K562 (cell line): ENCODE results near the gene ADPGK. TPM values are rescaled to one million over a fixed set of nuclear protein-coding genes. Genes with fewer than 3 reads are reported as not detected.

ENCODE experiments used
- FOXP1 ChIP-seq: sonication (generic); formaldehyde crosslinking; IDR thresholded peaks from 2 replicates; pipeline ENCODE4 v1.8.0; 2022; ENCODE audit warnings: mild to moderate bottlenecking, missing genetic modification reagents
- HDAC3 ChIP-seq: fragments of 450-650 bp; IDR thresholded peaks from 2 replicates; pipeline ENCODE4 v1.6.1; 2018; ENCODE audit warnings: borderline replicate concordance, mild to moderate bottlenecking, moderate library complexity; ENCODE audit not compliant: partially characterized antibody
- MLX ChIP-seq, 2 experiments: fragments of 450-650 bp in 1 of 2; sonication (generic) in 1 of 2; formaldehyde crosslinking; conservative IDR thresholded peaks; 2 replicates each; pipeline versions ENCODE4 v1.4.0 to v1.8.1; 2020 to 2022; ENCODE audit warnings: mild to moderate bottlenecking in 1 of 2, missing genetic modification reagents in 1 of 2
- MTA3 ChIP-seq: fragments of 450-650 bp; formaldehyde crosslinking; IDR thresholded peaks from 2 replicates; pipeline ENCODE4 v1.6.1; 2017; ENCODE audit warnings: mild to moderate bottlenecking, borderline replicate concordance
- MXI1 ChIP-seq: IDR thresholded peaks from 2 replicates; pipeline ENCODE4 v1.6.1; 2011; ENCODE audit warnings: low read depth, mild to moderate bottlenecking, improper control_type of control experiment, low read length
- NCOA1 ChIP-seq: fragments of 450-650 bp; IDR thresholded peaks from 2 replicates; pipeline ENCODE4 v1.6.1; 2016; ENCODE audit warnings: low read depth
- NCOR1 ChIP-seq: fragments of 450-650 bp; IDR thresholded peaks from 2 replicates; pipeline ENCODE4 v1.6.1; 2016; ENCODE audit warnings: mild to moderate bottlenecking, moderate library complexity
- NR4A1 ChIP-seq, 2 experiments: fragments of 250-450 bp in 1 of 2; fragments of 450-650 bp in 1 of 2; sonication (Bioruptor Pico) in 1 of 2; IDR thresholded peaks; 2 replicates each; pipeline versions ENCODE4 v1.4.0 to v1.6.1; 2016 to 2020; ENCODE audit warnings: mild to moderate bottlenecking in 2 of 2, missing compliant biosample characterization in 1 of 2, missing genetic modification characterization in 1 of 2, moderate library complexity in 1 of 2
- PCBP2 ChIP-seq: fragments of 200-400 bp; formaldehyde crosslinking; IDR thresholded peaks from 2 replicates; pipeline ENCODE4 v1.6.1; 2018; ENCODE audit warnings: low read length, low read depth, mild to moderate bottlenecking, moderate library complexity; ENCODE audit not compliant: poor library complexity, severe bottlenecking
- RBM34 ChIP-seq: fragments of 200-400 bp; formaldehyde crosslinking; IDR thresholded peaks from 2 replicates; pipeline ENCODE4 v1.6.1; 2018; ENCODE audit warnings: low read length, borderline replicate concordance; ENCODE audit not compliant: insufficient read depth
- VEZF1 ChIP-seq: fragments of 200-800 bp; sonication (Bioruptor generic); IDR thresholded peaks from 2 replicates; pipeline ENCODE4 v1.6.1; 2017; ENCODE audit warnings: missing genetic modification characterization, missing compliant biosample characterization
- XRCC4 ChIP-seq: IDR thresholded peaks from one replicate; pipeline ENCODE4 v1.6.1; 2011; ENCODE audit not compliant: insufficient read depth, insufficient read length; ENCODE audit errors: extremely low read depth
- ZNF407 ChIP-seq: fragments of 450-650 bp; IDR thresholded peaks from 2 replicates; pipeline ENCODE4 v1.6.1; 2016; ENCODE audit warnings: low read depth
- ZNF584 ChIP-seq: fragments of 200-800 bp; sonication (Bioruptor generic); IDR thresholded peaks from 2 replicates; pipeline ENCODE4 v1.6.1; 2016; ENCODE audit warnings: low read depth, mild to moderate bottlenecking, missing genetic modification characterization, missing compliant biosample characterization
- polyA plus RNA-seq, 8 experiments: library from polyadenylated mRNA; depleted of rRNA in 4 of 8; stranded (reverse) in 5 of 8; unstranded in 3 of 8; fragments of >200 nt; fragmentation: Nextera tagmentation in 2 of 8; fragmentation: Illumina TruSeq in 1 of 8; extraction: Ambion mirVana in 2 of 8; extraction: Trizol in 1 of 8; gene quantifications; 2 replicates each; pipeline versions ENCODE4 v1.2.1 to v1.2.3, GENCODE V29; 2011 to 2014; ENCODE audit warnings: inconsistent platforms in 1 of 8, missing spikeins in 1 of 8
- total RNA-seq, 7 experiments: library from RNA; depleted of rRNA in 6 of 7; stranded (reverse); fragments of >200 nt in 6 of 7; fragmentation: Illumina TruSeq in 2 of 7; extraction: Trizol in 2 of 7; gene quantifications; 2 replicates each; pipeline versions ENCODE4 v1.2.1 to v1.2.3, GENCODE V29; 2011 to 2021; ENCODE audit warnings: low replicate concordance in 1 of 7

The ADPGK gene
- total and polyA plus RNA-seq, 9 of the 15 experiments (the other 6 are each of a cell fraction or from before 2014, with no cell fraction given): 13.4 to 97.4 (median 48.5) TPM

- TF ChIP-seq NR4A1 (CRISPR knock-in tag; IDR thresholded peaks at IDR 0.05) (no peak), NR4A1 (tag; IDR thresholded peaks at IDR 0.05) (no peak), NCOA1 (no peak), ZNF584 (no peak), HDAC3 (no peak), MXI1 (no peak), ZNF407 (no peak), VEZF1 (CRISPR knock-in tag) (peak; percentile 92), XRCC4 (no peak), PCBP2 (peak; percentile 34), RBM34 (no peak), NCOR1 (no peak), MLX (CRISPR knock-in tag; conservative IDR thresholded peaks at IDR 0.05) (no peak), FOXP1 (0 out of 2 replicates have a peak, but pooled peaks have one; percentile 38), MTA3 (peak; percentile 91; the same call in 1 of the 2 replicates)
Measured at GRCh38 chr15:72783640-72784455, at the start of gene ADPGK (continued).
